Adrenal gland (tissue), 5 donors: ENCODE data around the gene HYAL4.
A peak's percentile ranks its signal among the peaks of the same experiment; 100 is the strongest.

Experiments used
- POLR2A ChIP-seq, 2 donors: fragments of 450-650 bp; IDR thresholded peaks; one replicate each; pipeline ENCODE4 v1.6.1; 2017; ENCODE audit warnings: antibody characterized with exemption in 2 of 2, mild to moderate bottlenecking in 2 of 2, moderate library complexity in 1 of 2
- TF ChIP-seq, protein P1 (sequence below), 6 experiments: fragments of 450-650 bp in 4 of 6; fragments of 200-600 bp in 2 of 6; sonication (generic) in 1 of 6; IDR thresholded peaks; 1 replicate in 5 of 6; 2 replicates in 1 of 6; pipeline versions ENCODE4 v1.5.1 to v1.8.0; 2016 to 2021; ENCODE audit warnings: antibody characterized with exemption in 6 of 6, mild to moderate bottlenecking in 2 of 6, moderate library complexity in 1 of 6
- donor health status: DM: no; HTN: no; CAD: no.

DNA sequence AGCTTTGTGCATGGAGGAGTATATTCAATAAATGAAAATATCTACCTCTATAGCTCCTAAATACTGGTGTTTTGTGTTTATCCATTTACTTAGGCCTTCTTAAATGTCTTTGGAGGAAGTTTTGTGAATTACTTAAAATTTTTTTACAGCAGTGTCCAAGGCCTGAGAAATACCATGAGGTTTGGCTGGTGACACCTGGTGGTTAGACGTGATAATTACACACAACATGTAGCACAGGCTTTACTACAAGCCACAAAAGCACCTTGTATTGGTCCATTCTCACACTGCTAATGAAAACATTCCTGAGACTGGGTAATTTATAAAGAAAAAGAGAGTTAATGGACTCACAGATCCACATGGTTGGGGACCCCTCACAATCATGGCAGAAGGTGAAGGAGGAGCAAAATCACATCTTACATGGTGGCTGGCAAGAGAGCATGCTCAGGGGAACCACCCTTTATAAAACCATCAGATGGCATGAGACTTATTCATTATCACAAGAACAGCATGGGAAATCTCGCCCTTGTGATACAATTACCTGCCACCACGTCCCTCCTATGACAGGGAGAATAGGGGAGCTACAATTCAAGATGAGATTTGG lies 20.6 kb downstream of the HYAL4 start:
- TF ChIP-seq, protein P1, sequence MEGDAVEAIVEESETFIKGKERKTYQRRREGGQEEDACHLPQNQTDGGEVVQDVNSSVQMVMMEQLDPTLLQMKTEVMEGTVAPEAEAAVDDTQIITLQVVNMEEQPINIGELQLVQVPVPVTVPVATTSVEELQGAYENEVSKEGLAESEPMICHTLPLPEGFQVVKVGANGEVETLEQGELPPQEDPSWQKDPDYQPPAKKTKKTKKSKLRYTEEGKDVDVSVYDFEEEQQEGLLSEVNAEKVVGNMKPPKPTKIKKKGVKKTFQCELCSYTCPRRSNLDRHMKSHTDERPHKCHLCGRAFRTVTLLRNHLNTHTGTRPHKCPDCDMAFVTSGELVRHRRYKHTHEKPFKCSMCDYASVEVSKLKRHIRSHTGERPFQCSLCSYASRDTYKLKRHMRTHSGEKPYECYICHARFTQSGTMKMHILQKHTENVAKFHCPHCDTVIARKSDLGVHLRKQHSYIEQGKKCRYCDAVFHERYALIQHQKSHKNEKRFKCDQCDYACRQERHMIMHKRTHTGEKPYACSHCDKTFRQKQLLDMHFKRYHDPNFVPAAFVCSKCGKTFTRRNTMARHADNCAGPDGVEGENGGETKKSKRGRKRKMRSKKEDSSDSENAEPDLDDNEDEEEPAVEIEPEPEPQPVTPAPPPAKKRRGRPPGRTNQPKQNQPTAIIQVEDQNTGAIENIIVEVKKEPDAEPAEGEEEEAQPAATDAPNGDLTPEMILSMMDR (IDR thresholded peaks at IDR 0.05): peak; percentile 69 to 81 (median 76)
- no peak for TF ChIP-seq POLR2A (IDR thresholded peaks at IDR 0.05)
